GM19452 (cell line): ENCODE results near the gene MAPK12.

Experiments used
- ATAC-seq: cut with Tn5 transposase; IDR thresholded peaks from one replicate; pipeline ENCODE4 v1.9.1; 2021; ENCODE audit not compliant: unreplicated experiment

Gene MAPK12

GRCh38 chr22:50299785-50300619 is 38.5 kb upstream of the MAPK12 start:
- ATAC-seq = no peak

- no peak for ATAC-seq
Observed at GRCh38 chr22:50298937-50299784, 37.7 kb upstream of the MAPK12 start.

- no peak for ATAC-seq
Observed at GRCh38 chr22:50298266-50298637, 36.8 kb upstream of the MAPK12 start.

- ATAC-seq = no peak
Observed at GRCh38 chr22:50297510-50298265, 36.2 kb upstream of the MAPK12 start.

- no peak for ATAC-seq
Observed at GRCh38 chr22:50296658-50297490, 35.4 kb upstream of the MAPK12 start.

GRCh38 chr22:50294319-50294656 is 32.8 kb upstream of the MAPK12 start:
- no peak for ATAC-seq

GRCh38 chr22:50293441-50294318 is 32.2 kb upstream of the MAPK12 start:
- no peak for ATAC-seq

GRCh38 chr22:50292643-50293440 is 31.4 kb upstream of the MAPK12 start:
- no peak for ATAC-seq

- no peak for ATAC-seq
Observed at GRCh38 chr22:50289942-50290630, 28.6 kb upstream of the MAPK12 start.

- ATAC-seq = no peak
Observed at GRCh38 chr22:50289151-50289941, 27.9 kb upstream of the MAPK12 start.

- no peak for ATAC-seq
Observed at GRCh38 chr22:50287731-50288130, 26.2 kb upstream of the MAPK12 start.

- no peak for ATAC-seq
Observed at GRCh38 chr22:50286701-50287318, 25.3 kb upstream of the MAPK12 start.

GRCh38 chr22:50286275-50286674 is 24.8 kb upstream of the MAPK12 start:
- no peak for ATAC-seq

GRCh38 chr22:50285568-50286229 is 24.2 kb upstream of the MAPK12 start:
- ATAC-seq = no peak

- ATAC-seq = no peak
Observed at GRCh38 chr22:50284479-50284878, 23.0 kb upstream of the MAPK12 start.

GRCh38 chr22:50283821-50284220 is 22.3 kb upstream of the MAPK12 start:
- ATAC-seq = no peak
